PC-9 (cell line): Measurements from ENCODE around the gene WFIKKN2. TPM values are rescaled to one million over a fixed set of nuclear protein-coding genes. Genes with fewer than 3 reads are reported as not detected.

Experiments used
- BruUV-seq: library from RNA; stranded (reverse); fragments of 400-500 nt; replicated peaks from 2 replicates; lab custom pipeline; 2021; lab: Mats Ljungman, UMichigan
- CTCF ChIA-PET: fragments of 300-600 bp; sonication (Branson Sonifier 250); formaldehyde crosslinking; loops from one replicate; lab custom pipeline; 2022; ENCODE audit warnings: antibody characterized with exemption; lab: Charles Lee
- POLR2A ChIA-PET: fragments of 300-600 bp; sonication (Branson Sonifier 250); formaldehyde crosslinking; loops from one replicate; lab custom pipeline; 2022; ENCODE audit warnings: antibody characterized with exemption; ENCODE audit not compliant: unreplicated experiment; lab: Charles Lee
- DNase-seq, 2 experiments: peaks; one replicate each; pipeline versions ENCODE4 v3.0.0 to v3.0.0-alpha.2; 2015 to 2022; ENCODE audit warnings: mixed read lengths in 1 of 2
- H2AFZ ChIP-seq: fragments of 200-600 bp; sonication (generic); 2 replicates; pipeline ENCODE4 v1.8.1; 2017; ENCODE audit warnings: antibody characterized with exemption
- H3F3A ChIP-seq: fragments of 200-600 bp; sonication (generic); 2 replicates; pipeline ENCODE4 v1.8.1; 2017; ENCODE audit warnings: antibody characterized with exemption, mild to moderate bottlenecking, low read depth; ENCODE audit not compliant: insufficient read depth
- H3K27ac ChIP-seq: fragments of 200-600 bp; sonication (generic); 2 replicates; pipeline ENCODE4 v1.6.1; 2016; ENCODE audit warnings: mixed run types
- H3K27me3 ChIP-seq: fragments of 200-600 bp; sonication (generic); 2 replicates; pipeline ENCODE4 v1.6.1; 2016; ENCODE audit warnings: low read depth, mixed run types; ENCODE audit not compliant: insufficient read depth
- H3K36me3 ChIP-seq: fragments of 200-600 bp; sonication (generic); 2 replicates; pipeline ENCODE4 v1.6.1; 2016; ENCODE audit warnings: low read depth, mixed run types
- H3K4me1 ChIP-seq: fragments of 200-600 bp; sonication (generic); replicated peaks from 2 replicates; pipeline ENCODE4 v1.6.1; 2016; ENCODE audit warnings: mixed run types; ENCODE audit not compliant: insufficient read depth
- H3K4me2 ChIP-seq: fragments of 200-600 bp; sonication (generic); 2 replicates; pipeline ENCODE4 v1.6.1; 2017; ENCODE audit warnings: mixed run types
- H3K4me3 ChIP-seq: fragments of 200-600 bp; sonication (generic); 2 replicates; pipeline ENCODE4 v1.6.1; 2016; ENCODE audit warnings: mixed run types
- H3K79me2 ChIP-seq: fragments of 200-600 bp; sonication (generic); 2 replicates; pipeline ENCODE4 v1.6.1; 2017; ENCODE audit warnings: low read depth, mixed run types
- H3K9me2 ChIP-seq: fragments of 200-600 bp; sonication (generic); 2 replicates; pipeline ENCODE4 v1.8.1; 2017; ENCODE audit warnings: mild to moderate bottlenecking; ENCODE audit not compliant: insufficient read depth
- H3K9me3 ChIP-seq: fragments of 200-600 bp; sonication (generic); 2 replicates; pipeline ENCODE4 v1.8.1; 2016; ENCODE audit warnings: low read depth; ENCODE audit not compliant: insufficient read depth
- H4K20me1 ChIP-seq: fragments of 200-600 bp; sonication (generic); 2 replicates; pipeline ENCODE4 v1.8.1; 2017; ENCODE audit not compliant: insufficient read depth
- EZH2 ChIP-seq: fragments of 200-600 bp; sonication (generic); IDR thresholded peaks from 2 replicates; pipeline ENCODE4 v1.8.0; 2017; ENCODE audit warnings: antibody characterized with exemption, low read depth
- intact Hi-C: fragments of 100-400 bp; cut with micrococcal nuclease; formaldehyde crosslinking; loops from one replicate; pipeline ENCODE4 v1.10.0; 2022; ENCODE audit not compliant: unreplicated experiment
- total RNA-seq: library from RNA; stranded (reverse); gene quantifications from 2 replicates; pipeline ENCODE4 v1.2.3, GENCODE V29; 2021
- TF ChIP-seq, protein P1 (sequence below): fragments of 200-600 bp; sonication (generic); conservative IDR thresholded peaks from 2 replicates; pipeline ENCODE4 v1.6.1; 2017; ENCODE audit warnings: mixed run types, antibody characterized with exemption, mild to moderate bottlenecking, moderate library complexity

WFIKKN2 gene
- total RNA-seq, 1 experiment from 2014 or later: not detected

- Histone ChIP-seq H3K9me2 (no peaks in the 10 kb centered on the region), H3K4me2 (no peak overlapping the region), H3F3A (no peaks in the 10 kb centered on the region; the same call in 1 of the 2 replicates), H3K4me3 (no peak overlapping the region), H4K20me1 (no peaks in the 10 kb centered on the region), H3K9me3 (no peaks in the 10 kb centered on the region), H3K79me2 (no peaks in the 10 kb centered on the region), H3K4me1 (no peaks in the 10 kb centered on the region), H3K27ac (no peak overlapping the region), H2AFZ (no peak overlapping the region), H3K27me3 (0 out of 2 replicates have a peak, but pooled peaks cover 4% of the 10 kb centered on the region), H3K36me3 (no peaks in the 10 kb centered on the region)
- ChIA-PET CTCF (no interaction called here), POLR2A (no interaction called here)
- no peak for TF ChIP-seq EZH2
- TF ChIP-seq, protein P1, sequence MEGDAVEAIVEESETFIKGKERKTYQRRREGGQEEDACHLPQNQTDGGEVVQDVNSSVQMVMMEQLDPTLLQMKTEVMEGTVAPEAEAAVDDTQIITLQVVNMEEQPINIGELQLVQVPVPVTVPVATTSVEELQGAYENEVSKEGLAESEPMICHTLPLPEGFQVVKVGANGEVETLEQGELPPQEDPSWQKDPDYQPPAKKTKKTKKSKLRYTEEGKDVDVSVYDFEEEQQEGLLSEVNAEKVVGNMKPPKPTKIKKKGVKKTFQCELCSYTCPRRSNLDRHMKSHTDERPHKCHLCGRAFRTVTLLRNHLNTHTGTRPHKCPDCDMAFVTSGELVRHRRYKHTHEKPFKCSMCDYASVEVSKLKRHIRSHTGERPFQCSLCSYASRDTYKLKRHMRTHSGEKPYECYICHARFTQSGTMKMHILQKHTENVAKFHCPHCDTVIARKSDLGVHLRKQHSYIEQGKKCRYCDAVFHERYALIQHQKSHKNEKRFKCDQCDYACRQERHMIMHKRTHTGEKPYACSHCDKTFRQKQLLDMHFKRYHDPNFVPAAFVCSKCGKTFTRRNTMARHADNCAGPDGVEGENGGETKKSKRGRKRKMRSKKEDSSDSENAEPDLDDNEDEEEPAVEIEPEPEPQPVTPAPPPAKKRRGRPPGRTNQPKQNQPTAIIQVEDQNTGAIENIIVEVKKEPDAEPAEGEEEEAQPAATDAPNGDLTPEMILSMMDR: no peak
- intact Hi-C loops: no loop called here
- no TSS peak for BruUV-seq
- no peak for DNase-seq
Observed at GRCh38 chr17:50828508-50829170, 6.7 kb upstream of the WFIKKN2 start.

DNA sequence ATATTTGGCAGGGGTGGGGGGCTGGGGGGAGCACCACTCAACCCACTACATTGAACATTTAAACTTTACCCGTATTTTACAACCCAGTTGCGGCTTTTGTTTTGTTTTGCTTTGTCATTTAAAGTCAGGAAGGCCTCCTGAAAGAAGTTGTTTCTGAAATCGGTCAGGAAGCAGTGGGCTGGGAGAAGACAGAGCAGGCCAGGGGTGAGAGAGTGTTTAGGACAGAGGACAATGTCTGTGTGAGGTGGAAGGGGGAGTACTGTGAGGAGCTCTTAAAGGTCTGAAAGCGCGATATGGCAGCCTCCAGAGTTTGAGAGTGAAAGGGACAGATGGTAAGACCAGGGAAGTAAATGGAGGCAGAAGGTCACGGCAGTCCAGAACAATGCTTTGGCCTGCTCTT lies 6.1 kb upstream of the WFIKKN2 start:
- H3K9me2 ChIP-seq: no peaks in the 10 kb centered on the region
- H3K9me3 ChIP-seq: no peaks in the 10 kb centered on the region
- H3F3A ChIP-seq: no peaks in the 10 kb centered on the region; the same call in 1 of the 2 replicates
- no peak overlapping the region for H2AFZ ChIP-seq
- H3K27ac ChIP-seq: no peak overlapping the region
- CTCF ChIA-PET: no interaction called here
- H3K4me3 ChIP-seq: no peak overlapping the region
- no peak for TF ChIP-seq EZH2
- TF ChIP-seq, protein P1: no peak
- intact Hi-C loops: no loop called here
- no peak overlapping the region for H3K4me2 ChIP-seq
- H4K20me1 ChIP-seq: no peaks in the 10 kb centered on the region
- POLR2A ChIA-PET: no interaction called here
- no peak for DNase-seq
- H3K4me1 ChIP-seq: no peaks in the 10 kb centered on the region
- H3K27me3 ChIP-seq: peaks cover 10% of the 10 kb centered on the region
- H3K36me3 ChIP-seq: no peaks in the 10 kb centered on the region
- no TSS peak for BruUV-seq
- H3K79me2 ChIP-seq: no peaks in the 10 kb centered on the region

DNA sequence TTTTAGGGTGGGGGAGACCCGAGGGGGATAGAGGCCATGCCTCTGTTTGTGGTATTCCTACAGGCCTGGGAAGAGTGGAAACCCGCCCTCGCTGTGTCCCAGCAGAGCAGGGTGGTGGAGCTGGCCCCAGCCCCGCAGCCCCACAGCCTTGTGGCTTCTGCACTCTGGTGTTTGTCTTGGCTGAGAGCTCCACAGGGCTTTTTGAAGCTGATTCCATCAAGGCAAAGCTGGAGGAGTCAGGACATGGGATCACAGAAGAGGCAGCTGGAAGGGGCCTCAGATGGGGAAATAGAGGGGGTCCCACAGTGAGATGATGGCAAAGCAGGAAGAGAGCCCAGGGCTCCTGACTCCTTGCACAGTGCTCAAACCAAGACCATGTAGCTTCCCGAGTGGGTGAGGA lies 5.0 kb upstream of the WFIKKN2 start:
- no peaks in the 10 kb centered on the region; the same call in 1 of the 2 replicates for H3F3A ChIP-seq
- H3K27me3 ChIP-seq: peaks cover 21% of the 10 kb centered on the region
- H4K20me1 ChIP-seq: no peaks in the 10 kb centered on the region
- no peaks in the 10 kb centered on the region for H3K36me3 ChIP-seq
- ChIA-PET CTCF (interaction anchor here (0.5 kb wide), 1 partner anchor 115 kb away, joined by 7 read pairs; no protein-coding TSS in a partner anchor), POLR2A (interaction anchor here (0.6 kb wide), 1 partner anchor 74 kb away, joined by 15 read pairs; no protein-coding TSS in a partner anchor)
- no peak overlapping the region for H2AFZ ChIP-seq
- H3K9me2 ChIP-seq: no peaks in the 10 kb centered on the region
- TF ChIP-seq, protein P1: no peak
- no peak for TF ChIP-seq EZH2
- H3K9me3 ChIP-seq: no peaks in the 10 kb centered on the region
- H3K4me2 ChIP-seq: no peak overlapping the region
- no peak overlapping the region for H3K27ac ChIP-seq
- BruUV-seq: no TSS peak
- H3K79me2 ChIP-seq: no peaks in the 10 kb centered on the region
- H3K4me3 ChIP-seq: no peak overlapping the region
- H3K4me1 ChIP-seq: no peaks in the 10 kb centered on the region
- intact Hi-C loops: no loop called here
- no peak for DNase-seq
